ENCODE data around the gene PCDH9.
"Not testable (repeated sequence)": the region's sequence is repeated elsewhere in the genome, so short reads cannot be mapped to it uniquely, and the experiment has no call there.

Gene PCDH9

GRCh38 chr13:66765559-66765958, 464.6 kb downstream of the PCDH9 start:
- DNase-seq (ENCODE audit: low read depth in 2 of 2) = no peak

DNA sequence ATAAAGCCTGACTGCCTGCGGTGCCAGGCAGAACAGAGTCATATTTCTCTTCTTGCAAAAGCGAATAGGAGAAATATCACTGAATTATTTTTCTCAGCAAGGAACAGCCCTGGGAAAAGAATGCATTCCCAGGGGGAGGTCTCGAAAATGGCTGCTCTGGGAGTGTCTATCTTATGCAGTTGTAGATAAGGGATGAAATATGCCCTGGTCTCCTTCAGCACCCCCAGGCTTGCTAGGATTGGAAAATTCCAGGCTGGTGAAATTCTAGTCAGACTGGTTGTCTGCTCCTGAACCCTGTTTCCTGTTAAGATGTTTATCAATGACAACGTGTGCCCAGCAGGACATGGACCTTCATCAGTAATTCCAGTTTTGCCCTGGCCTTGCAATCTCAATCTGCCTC, 469.5 kb downstream of the PCDH9 start:
- not testable (repeated sequence) for DNase-seq (ENCODE audit: low read depth in 2 of 2)

GRCh38 chr13:66759919-66760318, 470.2 kb downstream of the PCDH9 start:
- no peak for DNase-seq (ENCODE audit: low read depth in 2 of 2)

DNA sequence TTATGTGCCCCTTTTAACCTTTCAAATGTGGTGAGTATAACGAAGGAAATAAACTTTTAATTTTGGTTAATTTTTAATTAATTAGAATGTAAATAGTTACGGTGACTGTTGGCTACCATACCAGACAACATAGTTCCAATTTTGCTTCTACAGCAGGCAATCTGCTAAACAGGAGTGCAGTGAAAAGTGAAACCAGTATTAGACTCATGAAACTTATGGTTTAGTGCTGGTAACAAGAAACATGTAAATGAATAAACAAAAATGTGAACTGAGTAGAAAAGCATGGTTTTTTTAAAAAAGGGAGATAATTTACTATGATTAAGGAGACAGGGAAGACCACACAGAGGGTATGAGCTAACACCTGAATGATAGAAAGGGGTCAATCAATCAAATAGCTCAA, 478.4 kb downstream of the PCDH9 start:
- DNase-seq (ENCODE audit: low read depth in 2 of 2) = no peak

- DNase-seq (ENCODE audit: low read depth in 2 of 2) = no peak
These were observed 481.4 kb downstream of the PCDH9 start for GRCh38 chr13:66748712-66749111.

DNA sequence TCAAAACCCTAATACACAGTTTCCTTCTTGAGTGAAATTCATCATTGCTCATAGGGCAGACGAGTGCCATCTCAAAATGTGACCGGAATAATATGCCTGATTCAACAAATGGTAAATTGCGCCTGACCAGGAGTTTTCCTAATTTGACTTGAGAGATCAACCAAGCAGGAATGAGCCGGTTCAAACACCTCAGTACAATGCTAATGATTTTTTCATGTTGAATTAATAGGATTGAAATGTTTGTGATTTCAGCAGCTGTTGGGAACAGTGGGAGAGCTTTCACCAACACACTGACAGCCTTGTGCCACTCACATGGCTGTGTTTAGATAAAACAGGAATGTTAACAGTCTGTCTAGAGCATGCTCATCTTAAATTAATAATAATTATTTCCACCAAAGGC, 484.8 kb downstream of the PCDH9 start:
- no peak for DNase-seq (ENCODE audit: low read depth in 2 of 2)

GRCh38 chr13:66723576-66723975, 506.6 kb downstream of the PCDH9 start:
- DNase-seq (ENCODE audit: low read depth in 2 of 2) = no peak

GRCh38 chr13:66716538-66716937, 513.6 kb downstream of the PCDH9 start:
- DNase-seq (ENCODE audit: low read depth in 2 of 2) = no peak

GRCh38 chr13:66714795-66715194, 515.3 kb downstream of the PCDH9 start:
- DNase-seq (ENCODE audit: low read depth in 2 of 2) = no peak

DNA sequence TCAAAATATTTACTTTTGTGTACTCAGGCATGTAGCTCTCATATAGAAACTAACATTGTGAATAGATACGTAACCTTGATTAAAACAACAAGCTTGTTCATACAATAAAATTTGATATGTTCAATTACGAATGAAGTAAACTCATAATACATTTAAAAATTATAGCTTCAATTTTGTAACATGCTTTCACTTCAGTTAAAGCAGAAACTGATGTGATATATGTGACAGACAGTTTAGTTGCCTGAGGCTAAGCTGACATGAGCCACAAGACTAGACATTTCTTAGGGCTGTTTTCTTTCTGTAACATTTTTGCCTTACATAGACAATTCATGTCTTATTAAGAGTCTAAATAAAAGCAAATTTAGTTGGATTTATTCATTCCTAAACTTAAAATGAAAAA, 526.0 kb downstream of the PCDH9 start:
- no peak for DNase-seq (ENCODE audit: low read depth in 2 of 2)

- DNase-seq (ENCODE audit: low read depth in 2 of 2) = no peak
These were observed 526.5 kb downstream of the PCDH9 start for GRCh38 chr13:66703597-66703996.

DNA sequence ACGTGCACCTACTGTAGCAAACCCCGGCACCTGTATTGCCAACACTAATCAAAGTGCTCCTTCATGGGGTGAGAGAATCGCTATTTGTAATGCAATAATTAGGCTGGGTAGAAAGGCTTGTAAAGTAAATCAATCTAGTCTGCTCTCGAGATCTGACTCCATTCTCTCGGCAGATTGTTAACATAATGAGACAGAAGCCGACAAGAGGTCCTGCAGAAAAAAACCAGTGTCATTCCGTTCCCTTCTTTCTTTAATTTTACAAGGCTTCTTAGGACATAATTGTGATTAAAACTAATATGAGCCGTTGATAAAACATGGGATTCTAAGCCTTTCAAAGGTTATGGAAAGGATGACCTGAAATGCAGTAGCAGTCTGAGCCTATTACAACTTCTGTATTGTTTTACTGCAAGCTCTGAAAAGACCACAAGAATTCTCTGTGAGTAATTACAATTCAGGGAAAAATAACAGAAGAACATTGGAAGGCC, 530.0 kb downstream of the PCDH9 start:
- no peak for DNase-seq (ENCODE audit: low read depth in 2 of 2)

GRCh38 chr13:66693656-66694055, 536.5 kb downstream of the PCDH9 start:
- no peak for DNase-seq (ENCODE audit: low read depth in 2 of 2)

- DNase-seq (ENCODE audit: low read depth in 2 of 2) = no peak
These were observed 539.0 kb downstream of the PCDH9 start for GRCh38 chr13:66691149-66691548.

DNA sequence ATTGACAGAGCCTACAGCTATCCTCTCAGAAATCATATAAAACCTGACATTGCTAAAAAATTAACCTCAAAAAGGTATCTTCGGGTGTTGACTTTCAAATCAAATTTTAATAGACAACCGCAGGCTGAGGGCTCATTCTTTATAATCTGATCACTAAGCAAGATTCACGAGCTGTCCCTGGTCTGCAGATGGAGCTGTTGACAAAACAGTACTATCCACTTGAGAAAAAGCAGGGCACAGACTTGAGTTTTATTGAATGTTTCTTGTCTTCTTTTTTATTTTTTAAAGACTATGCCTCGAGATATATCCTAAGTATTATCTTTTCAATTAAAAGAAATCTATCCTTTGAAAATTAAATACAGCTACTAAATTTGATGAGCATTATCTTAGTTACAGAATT, 540.5 kb downstream of the PCDH9 start:
- DNase-seq (ENCODE audit: low read depth in 2 of 2) = no peak

DNA sequence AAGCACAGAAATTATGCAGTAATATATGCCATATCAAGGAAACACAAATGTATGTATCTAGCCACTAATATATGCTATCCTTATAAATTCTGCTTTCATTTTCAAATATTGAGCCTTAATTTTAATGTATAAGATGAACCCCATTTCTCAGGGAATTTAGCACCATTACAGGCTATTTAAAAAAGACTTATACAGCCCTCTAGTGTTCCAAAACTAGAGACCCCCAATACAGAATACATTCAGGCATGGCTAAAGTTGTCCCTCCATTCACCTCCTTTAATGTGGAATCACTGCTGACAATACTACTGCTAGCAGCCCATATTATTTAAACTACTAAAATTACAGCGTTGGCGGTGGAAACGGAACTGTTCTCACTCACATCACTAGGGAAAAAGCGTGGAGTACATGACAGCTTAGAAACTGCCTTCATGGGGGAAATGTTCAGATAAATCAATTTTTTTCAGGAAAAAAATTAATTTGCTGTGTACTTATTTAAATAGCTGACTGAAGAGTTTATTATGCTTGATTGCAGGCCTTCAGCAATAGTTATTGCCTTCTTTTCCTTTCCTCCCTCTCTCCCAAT, 541.0 kb downstream of the PCDH9 start:
- no peak for DNase-seq (ENCODE audit: low read depth in 2 of 2)

- DNase-seq (ENCODE audit: low read depth in 2 of 2) = no peak
These were observed 548.7 kb downstream of the PCDH9 start for GRCh38 chr13:66681403-66681802.

- DNase-seq (ENCODE audit: low read depth in 2 of 2) = no peak
These were observed 550.1 kb downstream of the PCDH9 start for GRCh38 chr13:66680031-66680430.

DNA sequence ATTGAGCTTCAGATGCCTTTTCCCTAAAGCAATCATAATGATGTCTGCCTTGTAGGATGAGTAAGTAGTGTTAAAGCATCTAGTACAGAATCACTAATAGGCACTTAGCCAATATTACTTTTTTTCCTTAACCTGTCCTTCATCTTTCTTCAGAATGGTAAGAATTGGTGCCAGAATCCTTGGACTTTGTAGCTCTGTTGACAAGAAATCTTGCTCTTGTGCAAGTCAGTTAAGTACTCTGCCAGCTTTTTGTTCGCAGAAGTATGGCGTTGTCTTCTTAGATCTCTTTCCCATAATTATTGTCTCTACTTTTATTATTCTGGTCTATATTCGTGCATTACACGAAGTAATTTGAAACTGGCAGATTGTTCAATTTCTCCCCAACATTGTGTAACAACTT, 554.5 kb downstream of the PCDH9 start:
- DNase-seq (ENCODE audit: low read depth in 2 of 2) = no peak

DNA sequence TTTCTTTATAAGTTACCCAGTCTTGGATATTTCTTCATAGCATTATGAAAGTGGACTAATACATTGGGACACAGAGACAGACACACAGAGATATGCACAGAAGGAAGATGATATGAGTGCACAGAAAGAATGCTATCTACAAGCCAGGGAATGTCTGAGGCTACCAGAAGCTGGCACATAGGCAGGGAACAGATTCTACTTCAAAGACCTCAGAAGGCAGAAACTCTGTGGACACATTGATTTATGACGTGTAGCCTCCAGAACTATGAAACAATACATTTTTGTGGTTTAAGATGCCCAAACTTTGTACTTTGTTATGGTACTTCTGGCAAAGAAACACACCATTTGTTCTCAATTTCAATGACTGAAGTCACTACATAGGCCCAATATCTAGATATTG, 556.7 kb downstream of the PCDH9 start:
- no peak for DNase-seq (ENCODE audit: low read depth in 2 of 2)

DNA sequence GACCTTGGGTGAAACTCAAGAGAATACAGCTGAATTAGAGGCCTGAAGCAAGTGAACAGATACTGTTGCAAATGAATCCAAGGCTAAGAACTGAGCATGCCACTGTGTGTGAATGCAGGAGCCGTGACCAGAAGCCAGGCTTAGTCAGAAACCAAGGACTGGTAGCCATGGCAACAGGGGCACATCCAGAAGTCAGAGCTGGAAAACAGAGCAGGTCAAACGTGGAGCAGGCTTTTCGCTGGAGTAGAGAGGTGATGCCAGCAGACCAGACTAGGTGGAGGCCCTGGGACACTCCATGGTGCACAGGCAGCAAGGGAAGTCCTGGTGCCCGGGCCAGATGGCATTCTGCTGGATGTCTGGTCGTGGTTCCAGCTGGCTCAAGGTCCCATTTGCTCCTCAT, 564.1 kb downstream of the PCDH9 start:
- DNase-seq (ENCODE audit: low read depth in 2 of 2) = no peak

GRCh38 chr13:66663711-66664110, 566.4 kb downstream of the PCDH9 start:
- DNase-seq (ENCODE audit: low read depth in 2 of 2) = no peak

DNA sequence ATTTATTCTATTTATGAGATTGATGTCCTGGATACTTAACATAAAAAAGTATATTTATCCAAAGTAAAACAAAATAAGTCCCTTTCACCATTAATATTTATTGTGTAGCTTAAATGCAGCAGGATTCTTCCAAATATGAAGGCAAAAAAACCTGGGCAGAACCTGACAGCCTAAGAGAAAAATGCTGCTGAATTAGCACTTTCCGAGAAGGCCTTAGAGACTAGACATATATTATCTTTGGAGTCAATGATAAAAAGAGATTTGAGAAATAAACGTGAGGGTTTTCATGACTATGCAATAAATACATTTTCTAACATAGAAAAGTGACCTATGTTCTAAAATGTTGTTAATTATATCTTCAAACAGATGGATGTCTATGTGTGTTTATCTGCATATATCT, 566.9 kb downstream of the PCDH9 start:
- DNase-seq (ENCODE audit: low read depth in 2 of 2) = no peak

DNA sequence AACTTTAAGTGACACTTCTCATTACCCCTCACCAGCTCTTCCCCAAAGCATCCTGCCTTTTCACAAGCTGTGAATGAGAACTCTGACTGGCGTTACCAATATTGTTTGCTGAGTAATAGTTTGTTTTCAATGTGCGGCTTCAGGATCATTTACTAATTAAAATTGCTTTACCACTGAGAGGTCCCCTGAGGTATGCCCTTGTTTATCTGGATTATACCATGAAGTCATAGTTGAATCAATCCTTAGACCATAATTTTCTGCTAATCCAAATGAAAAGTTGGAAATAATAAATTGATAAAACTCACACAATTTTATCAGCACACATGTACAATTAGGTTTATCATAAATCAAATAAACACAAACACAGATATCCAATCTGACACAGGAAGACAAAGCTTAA, 568.8 kb downstream of the PCDH9 start:
- DNase-seq (ENCODE audit: low read depth in 2 of 2) = no peak

GRCh38 chr13:66660468-66660813, 569.7 kb downstream of the PCDH9 start:
- DNase-seq (ENCODE audit: low read depth in 2 of 2) = no peak
